ENCODE results near the gene SLC25A43. TPM values are rescaled to one million over a fixed set of nuclear protein-coding genes. Genes with fewer than 3 reads are reported as not detected.
A peak's percentile ranks its signal among the peaks of the same experiment; 100 is the strongest.

SLC25A43 gene
- total RNA-seq, 1 experiment from 2014 or later: 25.8 TPM

GRCh38 chrX:119402588-119402987, 3.5 kb downstream of the SLC25A43 start:
- peaks cover 42% of the 10 kb centered on the region for H3K4me1 ChIP-seq (ENCODE audit: insufficient read depth, low read length)
- H3K9me3 ChIP-seq (ENCODE audit: low read length): no peaks in the 10 kb centered on the region
- no peak for DNase-seq
- no peak overlapping the region for H3K4me2 ChIP-seq (ENCODE audit: low read length)
- H3K27me3 ChIP-seq (ENCODE audit: low read length): no peaks in the 10 kb centered on the region
- TF ChIP-seq EZH2phosphoT487 (IDR thresholded peaks at IDR 0.05; ENCODE audit: borderline replicate concordance, low read length) (no peak), EZH2 (IDR thresholded peaks at IDR 0.05; ENCODE audit: low read length, unreplicated experiment) (no peak), CTCF (conservative IDR thresholded peaks at IDR 0.05; ENCODE audit: low read depth, low read length) (no peak)
- H4K20me1 ChIP-seq (ENCODE audit: low read length): no peaks in the 10 kb centered on the region
- no peaks in the 10 kb centered on the region for H3F3A ChIP-seq (ENCODE audit: low read length, unreplicated experiment)
- H3K79me2 ChIP-seq (ENCODE audit: low read length): peaks cover 52% of the 10 kb centered on the region
- H3K4me3 ChIP-seq (ENCODE audit: low read length): no peak overlapping the region
- ChIA-PET POLR2A (ENCODE audit: unreplicated experiment) (no interaction called here), CTCF (no interaction called here)
- H3K36me3 ChIP-seq (ENCODE audit: low read depth, low read length): peaks cover 4% of the 10 kb centered on the region; the same call in 1 of the 2 replicates
- no peak overlapping the region for H3K9ac ChIP-seq (ENCODE audit: low read length)
- H2AFZ ChIP-seq (ENCODE audit: low read length): no peak overlapping the region
- BruUV-seq (replicated peaks): no TSS peak
- H3K27ac ChIP-seq (ENCODE audit: low read length): no peak overlapping the region
- H3K9me2 ChIP-seq (replicated peaks; ENCODE audit: low read length): no peaks in the 10 kb centered on the region
- no peak for ATAC-seq
- intact Hi-C loops (cut with micrococcal nuclease): no loop called here

DNA sequence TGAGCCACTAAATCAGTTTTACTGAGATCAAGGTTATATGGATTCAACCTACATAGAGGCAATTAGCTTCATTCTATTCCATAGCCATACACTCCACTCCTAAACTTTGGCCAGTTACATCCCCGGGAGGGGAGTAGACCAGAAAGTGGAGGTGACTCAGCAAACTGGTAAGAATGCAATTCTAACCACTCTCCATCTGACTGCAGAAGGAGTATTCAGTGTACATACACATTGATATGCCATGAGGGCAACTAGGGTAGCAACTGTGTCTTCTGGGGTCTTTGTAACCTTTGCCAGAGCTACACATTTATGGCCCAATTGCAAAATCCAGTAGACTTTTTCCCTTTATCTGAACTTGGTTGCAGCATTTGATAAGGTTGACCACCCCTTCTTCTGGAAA, 7.6 kb downstream of the SLC25A43 start:
- POLR2A ChIA-PET (ENCODE audit: unreplicated experiment): no interaction called here

More for the DNA sequence above, 7.6 kb downstream of the SLC25A43 start:
- H3K27ac ChIP-seq (ENCODE audit: low read length): no peak overlapping the region
- H4K20me1 ChIP-seq (ENCODE audit: low read length): no peaks in the 10 kb centered on the region
- CTCF ChIA-PET: no interaction called here
- H3K4me2 ChIP-seq (ENCODE audit: low read length): no peak overlapping the region
- peaks cover 4% of the 10 kb centered on the region; the same call in 1 of the 2 replicates for H3K36me3 ChIP-seq (ENCODE audit: low read depth, low read length)
- no peak overlapping the region for H2AFZ ChIP-seq (ENCODE audit: low read length)
- no peaks in the 10 kb centered on the region for H3K27me3 ChIP-seq (ENCODE audit: low read length)
- H3K79me2 ChIP-seq (ENCODE audit: low read length): peaks cover 27% of the 10 kb centered on the region
- no peak overlapping the region for H3K9ac ChIP-seq (ENCODE audit: low read length)
- no peaks in the 10 kb centered on the region for H3K9me3 ChIP-seq (ENCODE audit: low read length)
- peaks cover 34% of the 10 kb centered on the region for H3K4me1 ChIP-seq (ENCODE audit: insufficient read depth, low read length)
- no TSS peak for BruUV-seq (replicated peaks)
- no peaks in the 10 kb centered on the region for H3F3A ChIP-seq (ENCODE audit: low read length, unreplicated experiment)
- TF ChIP-seq EZH2 (IDR thresholded peaks at IDR 0.05; ENCODE audit: low read length, unreplicated experiment) (no peak), CTCF (conservative IDR thresholded peaks at IDR 0.05; ENCODE audit: low read depth, low read length) (no peak), EZH2phosphoT487 (IDR thresholded peaks at IDR 0.05; ENCODE audit: borderline replicate concordance, low read length) (no peak)
- H3K9me2 ChIP-seq (replicated peaks; ENCODE audit: low read length): no peaks in the 10 kb centered on the region
- no peak for ATAC-seq
- DNase-seq: peak; percentile 30
- intact Hi-C loops (cut with micrococcal nuclease): no loop called here
- H3K4me3 ChIP-seq (ENCODE audit: low read length): no peak overlapping the region

Measured in PC-3 (cell line).